Measurements from ENCODE around the gene CNTN4.

The CNTN4 gene

GRCh38 chr3:2879587-2879986 is 780.9 kb downstream of the CNTN4 start:
- TF ChIP-seq GABPA (IDR thresholded peaks at IDR 0.05; ENCODE audit: low read depth) (no peak), POLR2AphosphoS5 (IDR thresholded peaks at IDR 0.05; ENCODE audit: low read depth) (no peak), CTCF (IDR thresholded peaks at IDR 0.05; ENCODE audit: insufficient read depth, low read length) (no peak), SPI1 (IDR thresholded peaks at IDR 0.05; ENCODE audit: borderline replicate concordance, low read depth) (no peak), REST (IDR thresholded peaks at IDR 0.05; ENCODE audit: insufficient replicate concordance, low read depth) (no peak)
- Histone ChIP-seq H3K27ac (replicated peaks) (no peak overlapping the region), H3K27me3 (ENCODE audit: insufficient read depth, poor library complexity, severe bottlenecking) (no peaks in the 10 kb centered on the region), H3K4me3 (replicated peaks; ENCODE audit: insufficient read depth, low read length) (no peak overlapping the region)
- DNase-seq (ENCODE audit: low read depth in 1 of 2, low spot score in 1 of 2) = no peak

GRCh38 chr3:2880218-2880756 is 781.6 kb downstream of the CNTN4 start:
- no peak for TF ChIP-seq SPI1 (IDR thresholded peaks at IDR 0.05; ENCODE audit: borderline replicate concordance, low read depth)
- H3K27me3 ChIP-seq (ENCODE audit: insufficient read depth, poor library complexity, severe bottlenecking) = no peaks in the 10 kb centered on the region

GRCh38 chr3:2883283-2883682 is 784.6 kb downstream of the CNTN4 start:
- no peak for DNase-seq (ENCODE audit: low read depth in 1 of 2, low spot score in 1 of 2)
- no peak for TF ChIP-seq SPI1 (IDR thresholded peaks at IDR 0.05; ENCODE audit: borderline replicate concordance, low read depth)
- no peak for TF ChIP-seq REST (IDR thresholded peaks at IDR 0.05; ENCODE audit: insufficient replicate concordance, low read depth)
- no peak for TF ChIP-seq CTCF (IDR thresholded peaks at IDR 0.05; ENCODE audit: insufficient read depth, low read length)

More at GRCh38 chr3:2880218-2880756, 781.6 kb downstream of the CNTN4 start:
- Histone ChIP-seq H3K27ac (replicated peaks) (no peak overlapping the region), H3K4me3 (replicated peaks; ENCODE audit: insufficient read depth, low read length) (no peak overlapping the region)
- DNase-seq (ENCODE audit: low read depth in 1 of 2, low spot score in 1 of 2) = no peak

GRCh38 chr3:2888592-2888991 is 789.9 kb downstream of the CNTN4 start:
- no peak overlapping the region for H3K27ac ChIP-seq (replicated peaks)
- TF ChIP-seq REST (IDR thresholded peaks at IDR 0.05; ENCODE audit: insufficient replicate concordance, low read depth) (no peak), POLR2AphosphoS5 (IDR thresholded peaks at IDR 0.05; ENCODE audit: low read depth) (no peak)
- no peak for DNase-seq (ENCODE audit: low read depth in 1 of 2, low spot score in 1 of 2)
- no peak overlapping the region for H3K4me3 ChIP-seq (replicated peaks; ENCODE audit: insufficient read depth, low read length)
- no peaks in the 10 kb centered on the region for H3K27me3 ChIP-seq (ENCODE audit: insufficient read depth, poor library complexity, severe bottlenecking)

More at GRCh38 chr3:2883283-2883682, 784.6 kb downstream of the CNTN4 start:
- no peak overlapping the region for H3K27ac ChIP-seq (replicated peaks)
- H3K4me3 ChIP-seq (replicated peaks; ENCODE audit: insufficient read depth, low read length) = no peak overlapping the region
- no peaks in the 10 kb centered on the region for H3K27me3 ChIP-seq (ENCODE audit: insufficient read depth, poor library complexity, severe bottlenecking)
